Right atrium auricular region (tissue), 2 donors: Measurements from ENCODE around the gene SUPT16H. TPM values are rescaled to one million over a fixed set of nuclear protein-coding genes. Genes with fewer than 3 reads are reported as not detected.

ENCODE experiments used
- DNase-seq: peaks from one replicate; pipeline ENCODE4 v3.0.0-alpha.2; 2019; ENCODE audit warnings: low spot score
- H3K27ac ChIP-seq, 2 donors: fragments of 200-600 bp; sonication (generic); 1 replicate in 1 of 2; 2 replicates in 1 of 2; pipeline ENCODE4 v1.5.1; 2016 to 2019
- H3K27me3 ChIP-seq, 2 donors: fragments of 200-600 bp; sonication (generic); one replicate each; pipeline versions ENCODE4 v1.5.1 to v1.6.0; 2017 to 2019
- H3K36me3 ChIP-seq: fragments of 200-600 bp; sonication (generic); one replicate; pipeline ENCODE4 v1.5.1; 2016
- H3K4me1 ChIP-seq, 2 donors: fragments of 200-600 bp; sonication (generic); one replicate each; pipeline versions ENCODE4 v1.5.1 to v1.6.0; 2017 to 2019
- H3K4me3 ChIP-seq, 2 donors: fragments of 200-600 bp; sonication (generic); 1 replicate in 1 of 2; 2 replicates in 1 of 2; pipeline ENCODE4 v1.5.1; 2017 to 2019; ENCODE audit warnings: mild to moderate bottlenecking in 1 of 2, moderate library complexity in 1 of 2
- H3K9me3 ChIP-seq, 2 donors: fragments of 200-600 bp; sonication (generic); one replicate each; pipeline ENCODE4 v1.5.1; 2019
- CTCF ChIP-seq, 2 donors: fragments of 200-600 bp; sonication (generic); IDR thresholded peaks; one replicate each; pipeline ENCODE4 v1.5.1; 2019; ENCODE audit warnings: antibody characterized with exemption in 2 of 2
- total RNA-seq, 2 donors: library from RNA; depleted of rRNA; stranded (reverse); fragments of >200 nt; gene quantifications; one replicate each; pipeline ENCODE4 v1.1.0, GENCODE V29; 2016

SUPT16H gene
- total RNA-seq, 2 donors from 2014 or later, result 30.0 to 35.9 TPM

DNA sequence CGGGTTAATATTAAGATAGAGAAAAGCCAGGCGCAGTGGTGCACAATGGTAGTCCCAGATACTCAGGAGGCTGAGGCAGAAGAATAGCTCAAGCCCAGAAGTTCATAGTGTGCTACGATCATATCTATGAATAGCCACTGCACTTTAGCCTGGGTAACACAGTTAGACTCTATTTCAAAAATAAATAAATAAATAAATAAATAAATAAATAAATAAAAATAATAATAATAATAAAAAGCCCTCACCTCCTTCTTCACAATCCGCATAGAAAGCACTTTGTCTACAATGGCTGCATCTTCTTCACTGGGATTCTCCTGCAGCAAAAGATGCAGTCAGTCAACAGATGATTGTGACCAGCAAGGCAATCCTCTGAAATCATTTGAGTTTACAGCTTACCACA lies 31.5 kb upstream of the SUPT16H start:
- TF ChIP-seq CTCF (IDR thresholded peaks at IDR 0.05), result no peak
- Histone ChIP-seq H3K4me3 (no peak overlapping the region), H3K36me3 (peaks cover 71% of the 10 kb centered on the region), H3K27me3 (no peaks in the 10 kb centered on the region), H3K9me3 (no peaks in the 10 kb centered on the region), H3K27ac (no peak overlapping the region), H3K4me1 (no peaks in the 10 kb centered on the region)
- DNase-seq, result no peak

GRCh38 chr14:21414137-21414631 lies 30.4 kb upstream of the SUPT16H start:
- Histone ChIP-seq H3K4me3 (no peak overlapping the region), H3K9me3 (no peaks in the 10 kb centered on the region), H3K27ac (no peak overlapping the region), H3K36me3 (peaks cover 73% of the 10 kb centered on the region), H3K27me3 (no peaks in the 10 kb centered on the region), H3K4me1 (no peaks in the 10 kb centered on the region)
- no peak for DNase-seq
- TF ChIP-seq CTCF (IDR thresholded peaks at IDR 0.05), result no peak

GRCh38 chr14:21408147-21408546 lies 24.3 kb upstream of the SUPT16H start:
- no peak for TF ChIP-seq CTCF (IDR thresholded peaks at IDR 0.05)
- H3K27ac ChIP-seq, result no peak overlapping the region
- no peaks in the 10 kb centered on the region for H3K27me3 ChIP-seq
- H3K36me3 ChIP-seq, result peaks cover 99% of the 10 kb centered on the region
- H3K4me1 ChIP-seq, result no peaks in the 10 kb centered on the region
- no peak overlapping the region for H3K4me3 ChIP-seq
- no peak for DNase-seq
- H3K9me3 ChIP-seq, result no peaks in the 10 kb centered on the region

DNA sequence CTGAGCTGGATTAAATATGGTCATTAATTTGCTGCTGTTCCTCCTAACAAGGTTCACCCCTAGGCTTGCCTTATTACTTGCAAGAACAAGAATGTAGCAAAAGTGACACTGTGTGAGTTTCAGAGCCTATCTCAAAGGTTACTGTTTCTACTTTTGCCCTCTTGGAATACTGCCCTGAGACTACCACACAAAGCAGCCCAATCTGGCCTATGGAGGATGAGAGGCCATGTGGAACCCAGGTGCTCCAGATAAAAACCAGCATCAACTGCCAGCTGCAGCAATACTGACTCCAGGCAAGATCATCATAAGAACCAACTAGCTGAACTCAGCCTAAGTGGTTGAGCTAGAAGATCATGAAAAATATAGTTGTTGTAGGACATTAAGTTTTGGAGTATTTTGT lies 22.4 kb upstream of the SUPT16H start:
- TF ChIP-seq CTCF (IDR thresholded peaks at IDR 0.05), result no peak
- H3K27ac ChIP-seq, result no peak overlapping the region
- H3K9me3 ChIP-seq, result no peaks in the 10 kb centered on the region
- no peak overlapping the region for H3K4me3 ChIP-seq
- no peak for DNase-seq
- H3K4me1 ChIP-seq, result no peaks in the 10 kb centered on the region
- H3K27me3 ChIP-seq, result no peaks in the 10 kb centered on the region
- H3K36me3 ChIP-seq, result peaks cover 100% of the 10 kb centered on the region

DNA sequence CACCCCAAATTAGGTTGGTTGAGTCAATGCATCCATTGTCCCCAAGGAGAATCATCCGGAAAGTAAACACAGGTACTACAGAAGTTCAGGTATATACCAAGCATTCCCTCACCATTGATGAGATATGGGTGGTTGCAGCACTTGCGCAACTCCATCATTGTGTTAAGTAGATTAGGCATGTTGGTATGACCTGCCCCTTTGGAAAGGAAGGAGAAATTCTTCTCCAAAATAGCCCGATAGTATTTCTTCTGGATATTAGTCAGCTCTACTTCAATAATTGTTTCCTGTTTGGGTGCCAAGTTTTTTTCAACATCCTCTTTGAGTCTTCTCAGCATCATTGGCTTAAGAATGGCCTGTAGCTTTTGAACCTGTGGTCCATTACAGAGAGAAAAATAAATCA lies 21.3 kb upstream of the SUPT16H start:
- no peak for DNase-seq
- Histone ChIP-seq H3K4me3 (no peak overlapping the region), H3K27me3 (no peaks in the 10 kb centered on the region), H3K9me3 (no peaks in the 10 kb centered on the region), H3K4me1 (no peaks in the 10 kb centered on the region), H3K36me3 (peaks cover 100% of the 10 kb centered on the region), H3K27ac (no peak overlapping the region)
- TF ChIP-seq CTCF (IDR thresholded peaks at IDR 0.05), result no peak

GRCh38 chr14:21399311-21399870 lies 15.6 kb upstream of the SUPT16H start:
- no peak for DNase-seq
- Histone ChIP-seq H3K4me1 (no peaks in the 10 kb centered on the region), H3K27ac (no peak overlapping the region), H3K9me3 (no peaks in the 10 kb centered on the region), H3K36me3 (peaks cover 98% of the 10 kb centered on the region), H3K4me3 (no peak overlapping the region), H3K27me3 (no peaks in the 10 kb centered on the region)
- no peak for TF ChIP-seq CTCF (IDR thresholded peaks at IDR 0.05)
